NOMO-1 (cell line): Measurements from ENCODE around the gene LGALS4.
"Not testable (repeated sequence)": the region's sequence is repeated elsewhere in the genome, so short reads cannot be mapped to it uniquely, and the experiment has no call there.

ENCODE experiments used
- DNase-seq, 2 experiments: peaks; one replicate each; lab custom pipeline; 2025; ENCODE audit not compliant: unreplicated experiment in 2 of 2; lab: John Stamatoyannopoulos, UW

The LGALS4 gene

GRCh38 chr19:38826856-38827551 lies 14.3 kb upstream of the LGALS4 start:
- no peak for DNase-seq

- not testable (repeated sequence) for DNase-seq
Measured at GRCh38 chr19:38825936-38826335, 13.2 kb upstream of the LGALS4 start.

- not testable (repeated sequence) for DNase-seq
Measured at GRCh38 chr19:38821230-38821825, 8.6 kb upstream of the LGALS4 start.

- DNase-seq, result no peak
Measured at GRCh38 chr19:38819231-38819920, 6.6 kb upstream of the LGALS4 start.

- no peak for DNase-seq
Measured at GRCh38 chr19:38817081-38817480, 4.3 kb upstream of the LGALS4 start.

GRCh38 chr19:38816131-38816750 lies 3.5 kb upstream of the LGALS4 start:
- no peak for DNase-seq

GRCh38 chr19:38815059-38816001 lies 2.6 kb upstream of the LGALS4 start:
- no peak for DNase-seq

GRCh38 chr19:38813932-38814331 lies 1.2 kb upstream of the LGALS4 start:
- DNase-seq, result not testable (repeated sequence)

GRCh38 chr19:38813323-38813722 lies 578 bp upstream of the LGALS4 start:
- no peak for DNase-seq

- DNase-seq, result no peak
Measured at GRCh38 chr19:38812009-38812840, 520 bp downstream of the LGALS4 start.

- DNase-seq, result no peak
Measured at GRCh38 chr19:38809592-38810252, 3.0 kb downstream of the LGALS4 start.

GRCh38 chr19:38808741-38809140 lies 4.0 kb downstream of the LGALS4 start:
- no peak for DNase-seq

- not testable (repeated sequence) for DNase-seq
Measured at GRCh38 chr19:38807374-38808098, 5.2 kb downstream of the LGALS4 start.

- DNase-seq, result no peak
Measured at GRCh38 chr19:38806371-38806770, 6.4 kb downstream of the LGALS4 start.

- DNase-seq, result no peak
Measured at GRCh38 chr19:38805180-38805579, 7.6 kb downstream of the LGALS4 start.

- DNase-seq, result no peak
Measured at GRCh38 chr19:38803543-38803942, 9.2 kb downstream of the LGALS4 start.

GRCh38 chr19:38801359-38802095 lies 11.2 kb downstream of the LGALS4 start:
- DNase-seq, result no peak
